Measurements from ENCODE around the gene CD247.
"Not testable (repeated sequence)": the region's sequence is repeated elsewhere in the genome, so short reads cannot be mapped to it uniquely, and the experiment has no call there.

Gene CD247

GRCh38 chr1:167518331-167518700 is at the start of gene CD247:
TSS of gene CD247 (minus strand) at chr1:167518529. CDS start at chr1:167518465, 64 bp downstream.
- peak; percentile 56 for DNase-seq (ENCODE audit: low read depth)

GRCh38 chr1:167567663-167568062 is 49.3 kb upstream of the CD247 start:
- DNase-seq (ENCODE audit: low read depth), result no peak

- DNase-seq (ENCODE audit: low read depth), result no peak
Measured at GRCh38 chr1:167566766-167567165, 48.4 kb upstream of the CD247 start.

GRCh38 chr1:167565922-167566321 is 47.6 kb upstream of the CD247 start:
- DNase-seq (ENCODE audit: low read depth), result no peak

DNA sequence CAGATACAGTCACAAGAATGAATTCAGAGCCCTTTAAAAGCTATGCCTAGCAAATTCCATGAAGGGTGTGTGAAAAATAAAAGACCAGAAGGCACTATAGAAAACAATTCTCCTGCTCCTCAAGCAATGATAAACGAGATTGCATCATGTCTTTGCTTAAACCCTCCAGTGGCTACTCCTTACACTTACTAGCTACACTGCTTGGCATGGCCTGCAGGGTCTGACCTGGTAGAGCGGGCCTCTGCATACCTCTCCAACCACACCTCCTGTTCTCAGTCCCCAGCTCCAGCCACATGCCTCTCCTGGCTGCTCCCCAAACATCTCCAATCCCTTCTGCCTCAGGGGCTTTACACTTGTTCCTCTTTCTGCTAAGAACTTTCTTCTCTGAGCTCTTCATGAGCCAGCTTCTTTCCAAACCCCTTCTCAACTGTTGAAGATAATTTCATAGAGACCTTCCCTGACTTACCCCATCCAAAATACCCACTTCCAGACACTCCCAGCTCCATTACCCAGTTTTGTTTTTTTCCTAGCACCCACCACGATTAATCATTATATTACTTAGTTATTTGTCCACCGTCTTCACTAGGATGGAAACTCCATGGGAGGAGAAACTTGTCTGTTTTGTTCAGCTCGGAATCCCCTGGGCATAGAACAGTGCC is 46.4 kb upstream of the CD247 start:
- no peak for DNase-seq (ENCODE audit: low read depth)

DNA sequence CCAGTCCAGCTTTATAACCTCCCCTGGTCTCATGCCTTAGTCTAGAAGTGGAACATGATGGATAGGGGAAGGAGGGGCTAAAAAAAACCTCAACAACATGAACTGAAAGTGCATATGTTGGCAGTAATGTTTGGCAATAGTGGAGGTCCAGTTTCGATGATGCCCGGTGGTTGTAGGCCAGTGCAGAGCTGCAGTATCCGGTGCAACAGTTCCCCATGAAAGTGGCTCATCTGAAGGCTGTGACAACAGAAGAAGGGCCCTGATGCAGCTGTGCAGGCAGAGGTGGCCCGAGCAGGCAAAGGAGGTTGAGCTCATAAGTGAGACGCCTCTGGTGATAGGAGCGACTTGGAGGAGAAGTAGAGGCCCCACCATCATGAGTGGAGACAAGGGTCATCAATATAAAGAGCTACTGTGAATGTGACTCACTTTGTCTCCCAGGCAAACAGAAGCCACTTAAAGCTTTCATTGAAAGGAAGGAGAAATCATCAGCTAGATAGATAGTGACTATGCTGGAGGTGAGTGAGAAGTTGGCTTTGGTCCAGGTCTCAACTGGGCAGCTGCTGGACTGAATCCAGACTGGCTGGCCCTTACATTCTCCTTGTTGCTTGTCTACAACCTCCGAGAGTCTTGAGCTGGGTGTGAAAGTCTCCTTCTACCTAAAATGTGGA is 45.4 kb upstream of the CD247 start:
- no peak for DNase-seq (ENCODE audit: low read depth)

DNA sequence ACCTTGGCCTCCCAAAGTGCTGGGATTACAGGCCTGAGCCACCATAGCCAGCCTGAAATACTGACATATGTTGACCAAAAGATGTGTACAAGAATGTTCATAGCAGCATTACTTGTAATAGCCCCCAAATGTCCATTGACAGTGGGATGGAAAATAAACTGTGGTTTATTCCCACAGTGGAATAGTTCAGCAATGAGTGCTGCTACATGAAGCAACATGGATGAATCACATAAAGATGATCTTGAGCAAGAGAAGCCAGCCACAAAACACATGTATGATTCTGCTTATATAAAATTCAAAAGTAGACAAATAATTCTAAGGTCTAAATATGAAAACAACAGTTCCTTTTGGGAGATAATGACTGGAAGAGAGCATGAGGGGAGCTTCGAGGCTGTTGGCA is 44.4 kb upstream of the CD247 start:
- DNase-seq (ENCODE audit: low read depth), result no peak

GRCh38 chr1:167561753-167562152 is 43.4 kb upstream of the CD247 start:
- no peak for DNase-seq (ENCODE audit: low read depth)

GRCh38 chr1:167555971-167556714 is 37.8 kb upstream of the CD247 start:
- peak; percentile 59 for DNase-seq (ENCODE audit: low read depth)

DNA sequence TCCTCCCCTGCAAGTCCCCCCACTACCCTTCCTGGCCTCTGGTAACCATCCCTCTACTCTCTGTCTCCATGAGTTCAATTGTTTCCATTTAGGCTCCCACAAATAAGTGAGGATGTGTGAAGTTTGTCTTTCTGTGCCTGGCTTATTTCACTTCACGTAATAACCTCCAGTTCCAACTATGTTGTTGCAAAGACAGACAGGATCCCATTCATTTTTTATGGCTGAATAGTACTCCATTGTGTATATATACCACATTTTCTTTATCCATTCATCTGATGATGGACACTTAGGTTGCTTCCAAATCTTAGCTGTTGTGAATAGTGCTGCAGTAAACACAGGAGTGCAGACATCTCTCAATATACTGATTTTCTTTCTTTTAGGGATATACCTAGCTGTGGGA is 36.7 kb upstream of the CD247 start:
- DNase-seq (ENCODE audit: low read depth), result not testable (repeated sequence)

DNA sequence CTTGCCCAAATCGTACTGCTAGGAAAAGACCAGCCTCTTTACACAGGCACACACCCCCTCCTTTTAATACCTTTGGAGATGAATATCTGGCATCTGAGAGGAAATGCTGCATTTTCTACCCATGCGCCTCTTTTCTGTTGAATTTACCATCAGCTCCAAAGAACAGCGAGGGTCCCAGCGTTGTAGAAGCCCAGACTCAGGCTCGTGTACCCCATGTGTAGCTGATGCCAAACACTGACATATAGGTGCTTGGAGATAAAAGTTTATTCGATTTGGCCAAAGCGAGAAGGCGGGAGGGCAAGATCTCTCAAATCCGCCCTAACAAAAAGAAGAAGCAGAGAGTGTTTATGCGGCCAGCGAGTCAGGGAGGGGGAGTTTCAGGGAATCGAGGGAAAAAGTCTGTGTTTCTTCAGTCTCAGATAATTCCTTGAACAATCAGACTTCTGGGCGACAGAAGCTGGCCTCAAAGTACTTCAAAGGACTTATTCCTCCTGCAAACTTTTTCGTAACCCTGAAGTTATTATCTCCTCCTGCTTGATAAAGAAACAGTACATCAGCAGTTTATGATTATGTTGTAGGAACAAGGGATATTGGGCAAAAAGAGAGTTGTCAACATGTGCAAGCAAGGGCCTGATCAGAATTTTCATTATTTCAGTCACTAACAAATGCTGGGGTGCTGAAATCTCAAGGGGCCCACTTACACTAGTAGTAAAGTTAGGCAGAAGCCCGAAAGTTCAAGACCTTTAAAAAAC is 35.9 kb upstream of the CD247 start:
- no peak for DNase-seq (ENCODE audit: low read depth)

DNA sequence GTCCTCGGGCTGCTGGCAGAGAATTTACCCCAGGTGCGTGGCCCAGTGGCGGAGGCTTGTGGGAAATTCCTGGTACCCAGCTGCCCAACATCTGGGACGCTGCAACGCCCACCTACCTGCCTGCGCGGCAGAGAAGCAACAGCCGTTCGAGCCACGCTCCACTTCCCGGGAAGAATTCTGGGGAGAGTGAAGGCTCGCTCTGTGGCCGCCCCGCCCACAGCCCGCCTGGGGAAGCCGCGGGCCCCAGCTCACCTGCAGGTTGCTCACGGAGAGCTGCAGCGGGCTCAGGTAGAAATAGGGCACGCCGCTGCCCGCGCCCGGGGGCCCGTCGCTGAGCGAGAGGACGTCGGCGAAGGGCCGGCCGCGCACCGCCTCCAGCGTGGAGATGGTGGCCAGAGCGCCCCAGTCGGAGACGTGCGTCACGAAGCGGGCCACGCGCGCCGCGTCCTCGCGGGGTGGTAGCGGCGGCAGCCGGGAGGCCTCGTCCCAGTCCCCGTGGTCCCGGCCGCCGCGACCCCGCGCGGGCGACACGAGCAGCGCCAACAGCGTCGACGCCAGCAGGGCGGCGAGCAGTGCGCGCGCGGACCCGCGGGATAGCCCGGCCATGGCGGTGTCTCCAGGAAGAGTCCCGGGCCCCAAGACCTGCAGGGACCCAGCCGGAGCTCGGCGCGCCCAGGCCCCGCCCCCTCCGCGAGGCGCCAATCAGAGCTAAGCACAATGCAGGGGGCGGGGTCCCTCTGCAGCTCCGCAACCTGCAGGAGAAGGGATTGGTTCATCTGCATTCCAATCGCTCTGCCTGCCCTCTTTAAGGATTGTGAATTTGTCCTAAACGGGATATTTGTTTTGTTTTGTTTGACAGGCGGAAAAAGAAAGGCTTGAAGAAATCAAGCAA is 35.1 kb upstream of the CD247 start, which contains the start of gene CREG1:
Gene CREG1, minus strand, starts transcription at position 627 of the 892 bp plus-strand sequence.
- DNase-seq (ENCODE audit: low read depth), result peak; percentile 64

DNA sequence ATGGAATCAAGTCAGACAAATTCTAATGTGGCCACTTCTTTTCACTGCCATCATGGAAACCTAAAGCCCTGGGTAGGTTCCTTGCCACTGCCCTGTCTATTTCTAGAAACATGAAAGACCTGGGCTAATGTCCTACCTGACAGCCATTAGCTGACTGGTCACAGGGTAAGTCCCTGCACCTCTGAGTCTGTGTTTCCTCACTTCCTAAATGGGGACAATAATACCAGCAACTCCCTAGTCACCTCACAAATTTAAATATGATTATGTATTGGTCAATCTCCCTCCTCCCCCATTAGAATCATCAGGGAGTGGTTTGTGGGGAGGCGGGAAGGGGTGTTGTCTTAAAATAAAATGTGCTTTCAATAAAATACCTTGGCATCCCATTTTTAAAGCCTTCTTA is 33.0 kb upstream of the CD247 start:
- DNase-seq (ENCODE audit: low read depth), result no peak

DNA sequence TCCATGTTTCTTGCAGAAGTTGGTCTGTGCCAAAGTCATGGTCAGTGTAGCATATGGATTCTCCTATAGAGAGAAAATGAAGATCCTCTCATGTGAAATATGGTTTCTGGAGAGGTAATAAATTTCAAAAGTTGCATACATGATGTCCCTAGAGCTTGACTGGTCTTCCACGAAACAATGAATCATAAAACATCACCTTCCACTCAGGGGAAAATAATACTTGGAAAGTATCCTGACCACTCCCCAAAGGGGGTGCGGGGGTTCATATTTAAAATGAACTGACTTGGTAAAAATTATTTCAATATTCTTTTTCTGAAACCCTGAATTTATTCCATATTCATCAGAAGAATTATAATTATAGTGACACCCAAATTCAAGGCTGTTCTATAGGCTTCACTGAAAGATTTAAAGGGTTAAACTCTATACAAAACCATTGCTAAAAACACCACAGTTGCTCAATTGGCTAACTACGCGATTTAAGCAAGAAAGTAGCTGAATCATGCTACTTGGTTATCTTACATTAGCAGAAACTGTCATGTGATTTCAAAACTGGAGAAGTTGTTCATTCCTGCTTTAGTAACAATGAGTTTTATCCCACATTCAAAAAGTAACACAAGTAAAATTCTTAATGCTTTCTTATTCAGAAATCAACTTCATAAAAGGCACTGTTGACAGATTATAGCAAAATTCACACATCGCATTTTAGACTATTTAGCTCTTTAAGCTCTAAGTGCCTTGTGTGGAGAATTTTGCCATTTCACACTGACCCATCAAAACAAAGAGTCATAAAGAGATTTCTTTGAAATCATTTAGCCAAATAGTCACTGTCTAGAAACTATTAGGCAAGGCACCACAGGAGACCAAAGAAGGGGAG is 30.0 kb upstream of the CD247 start:
- DNase-seq (ENCODE audit: low read depth), result no peak

DNA sequence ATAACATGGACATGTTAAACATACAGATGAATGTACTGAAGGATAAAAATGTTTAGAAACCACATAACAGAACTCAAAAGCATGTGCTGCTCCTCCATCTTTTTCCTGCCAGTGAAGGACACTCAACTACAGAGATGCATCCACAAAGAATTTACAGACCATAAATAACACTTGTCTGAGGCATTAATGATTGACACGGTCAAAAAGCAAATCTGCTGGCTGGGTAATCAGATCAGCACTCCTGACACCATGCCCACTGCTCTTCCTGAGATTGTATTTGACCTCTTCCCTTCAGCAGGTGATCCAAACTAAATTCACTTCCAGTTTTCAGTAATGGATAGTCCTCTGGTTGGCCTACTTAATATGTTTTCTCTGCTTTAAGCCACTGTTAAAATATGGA is 28.6 kb upstream of the CD247 start:
- DNase-seq (ENCODE audit: low read depth), result no peak

GRCh38 chr1:167545349-167545748 is 27.0 kb upstream of the CD247 start:
- no peak for DNase-seq (ENCODE audit: low read depth)

DNA sequence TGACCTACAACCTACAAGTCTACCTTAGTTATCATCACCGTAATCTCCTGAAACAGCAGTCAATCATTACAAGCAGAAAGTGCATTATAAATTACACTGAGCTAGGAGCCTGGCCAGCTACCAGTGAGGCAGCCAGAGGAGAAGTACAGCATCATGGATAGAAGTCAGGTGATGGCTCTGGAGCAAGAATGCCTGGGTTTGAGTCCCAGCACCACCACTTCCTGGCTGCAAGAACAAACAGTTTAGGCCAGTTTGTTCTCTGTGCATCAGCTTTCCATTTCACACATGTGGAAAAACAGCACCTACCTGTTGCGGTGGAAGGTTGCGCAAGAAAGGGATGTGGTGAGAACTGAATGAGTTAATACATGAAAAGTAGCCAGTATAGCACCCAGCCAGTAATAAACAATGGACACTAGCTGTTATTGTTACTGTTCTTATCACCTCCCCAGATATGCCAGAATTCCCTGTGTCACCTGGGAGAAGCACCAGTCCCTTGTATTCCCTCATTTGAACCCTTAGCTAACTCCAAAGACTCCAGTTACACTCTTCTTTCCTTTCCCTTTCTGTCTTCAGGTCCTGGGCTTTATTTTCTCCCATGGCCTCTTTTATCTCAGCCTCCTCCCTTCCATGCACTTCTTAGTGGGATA is 26.2 kb upstream of the CD247 start:
- no peak for DNase-seq (ENCODE audit: low read depth)

DNA sequence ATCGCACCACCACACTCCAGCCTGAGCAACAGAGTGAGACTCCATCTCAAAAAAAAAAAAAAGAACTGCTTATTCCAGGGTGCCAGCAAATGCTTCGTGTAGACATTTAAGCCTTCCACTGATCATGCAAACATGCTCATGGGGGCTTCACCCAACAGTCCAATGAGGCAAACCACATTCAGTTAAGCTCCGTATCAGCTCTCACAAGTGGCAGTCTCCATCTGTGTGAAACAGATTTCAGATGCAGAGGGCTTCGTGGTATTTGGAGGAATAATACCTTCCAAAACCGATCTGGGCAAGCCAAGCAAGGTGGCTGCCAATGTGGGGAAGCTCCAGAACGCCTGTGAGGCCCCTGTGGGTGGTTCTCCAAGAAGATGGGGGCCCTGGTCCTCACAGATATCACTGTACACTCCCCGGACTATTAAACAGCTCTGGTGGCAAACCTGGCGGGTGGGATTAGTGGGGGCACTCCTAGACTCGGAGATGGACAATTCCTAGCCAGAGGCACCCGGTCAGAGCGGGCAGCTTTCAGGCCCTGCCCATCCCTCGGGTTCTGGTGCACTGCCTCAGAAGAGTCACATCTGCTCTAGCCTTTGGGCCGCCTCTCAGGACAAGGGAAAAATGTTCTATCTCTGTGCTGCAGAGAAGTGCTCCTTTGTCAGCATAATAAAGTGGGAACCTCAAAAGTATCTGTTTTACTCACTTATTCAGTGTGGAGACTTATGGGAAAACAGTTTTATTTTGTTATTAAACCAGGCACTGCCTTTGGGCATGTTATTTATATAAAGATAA is 25.1 kb upstream of the CD247 start:
- no peak for DNase-seq (ENCODE audit: low read depth)

All from stimulated activated CD8-positive, alpha-beta memory T cell treated with anti-CD3 and anti-CD28 coated beads, Interleukin-15, amount 100 ng/mL, for 1 hour (primary cell).